SK-N-SH (cell line): ENCODE results near the gene ARHGAP15.

Experiments used
- CHD2 ChIP-seq: fragments of 150-350 bp; IDR thresholded peaks from 2 replicates; pipeline ENCODE4 v1.6.1; 2018; ENCODE audit warnings: low read length; ENCODE audit not compliant: partially characterized antibody
- CTCF ChIP-seq: fragments of 200-600 bp; sonication (generic); IDR thresholded peaks from 2 replicates; pipeline ENCODE4 v1.6.1; 2017; ENCODE audit warnings: antibody characterized with exemption, mild to moderate bottlenecking, moderate library complexity
- EP300 ChIP-seq, 2 experiments: IDR thresholded peaks; 2 replicates each; pipeline versions ENCODE4 v1.4.0 to v1.6.1; 2012; ENCODE audit warnings: borderline replicate concordance in 1 of 2, low read depth in 1 of 2, low read length in 1 of 2
- GABPA ChIP-seq: IDR thresholded peaks from 2 replicates; pipeline ENCODE4 v1.4.0; 2012; ENCODE audit warnings: low read depth, mild to moderate bottlenecking
- JUND ChIP-seq: IDR thresholded peaks from 2 replicates; pipeline ENCODE4 v1.4.0; 2012
- RAD21 ChIP-seq: IDR thresholded peaks from 2 replicates; pipeline ENCODE4 v1.6.1; 2012; ENCODE audit warnings: mild to moderate bottlenecking, low read length
- RCOR1 ChIP-seq: fragments of 150-350 bp; IDR thresholded peaks from 2 replicates; pipeline ENCODE4 v1.6.1; 2017; ENCODE audit warnings: antibody characterized with exemption, low read length
- RXRA ChIP-seq: IDR thresholded peaks from 2 replicates; pipeline ENCODE4 v1.4.0; 2012; ENCODE audit warnings: low read depth, mild to moderate bottlenecking, borderline replicate concordance
- USF1 ChIP-seq: IDR thresholded peaks from 2 replicates; pipeline ENCODE4 v1.4.0; 2012; ENCODE audit warnings: low read depth, borderline replicate concordance
- ZBTB33 ChIP-seq: IDR thresholded peaks from 2 replicates; pipeline ENCODE4 v1.4.0; 2012; ENCODE audit warnings: low read depth, borderline replicate concordance

GRCh38 chr2:143321994-143322393, 192.8 kb downstream of the ARHGAP15 start:
- TF ChIP-seq CTCF (no peak), RXRA (no peak), RCOR1 (no peak), RAD21 (no peak), EP300 (IDR thresholded peaks at IDR 0.05; ENCODE audit: borderline replicate concordance in 1 of 2, low read depth in 1 of 2, low read length in 1 of 2) (no peak), ZBTB33 (no peak), JUND (no peak), USF1 (no peak), GABPA (no peak), CHD2 (no peak)
